Transverse colon (tissue), 4 donors: ENCODE measurements around the gene SHH.

Experiments
- CTCF ChIP-seq, 5 experiments: fragments of 200-600 bp in 3 of 5; fragments of 450-650 bp in 2 of 5; sonication (generic) in 3 of 5; IDR thresholded peaks; 1 replicate in 2 of 5; 2 replicates in 3 of 5; pipeline ENCODE4 v1.5.1; 2016 to 2017; ENCODE audit warnings: antibody characterized with exemption in 5 of 5, inconsistent platforms in 3 of 5, mild to moderate bottlenecking in 2 of 5, moderate library complexity in 1 of 5
- EP300 ChIP-seq: sonication (generic); formaldehyde crosslinking; IDR thresholded peaks from one replicate; pipeline ENCODE4 v1.6.1; 2017; ENCODE audit warnings: antibody characterized with exemption, low read depth
- POLR2A ChIP-seq: fragments of 450-650 bp; IDR thresholded peaks from one replicate; pipeline ENCODE4 v1.6.1; 2016; ENCODE audit warnings: antibody characterized with exemption, mild to moderate bottlenecking, moderate library complexity
- POLR2AphosphoS5 ChIP-seq, 3 donors: sonication (generic); formaldehyde crosslinking; IDR thresholded peaks; one replicate each; pipeline ENCODE4 v1.6.1; 2016; ENCODE audit warnings: antibody characterized with exemption in 3 of 3

- TF ChIP-seq CTCF (IDR thresholded peaks at IDR 0.05): no peak
- no peak for TF ChIP-seq POLR2A
- TF ChIP-seq POLR2AphosphoS5 (IDR thresholded peaks at IDR 0.05): no peak
- no peak for TF ChIP-seq EP300
These were observed 59.4 kb downstream of the SHH start for GRCh38 chr7:155752756-155753445.
